Stimulated activated CD8-positive, alpha-beta memory T cell treated with anti-CD3 and anti-CD28 coated beads, Interleukin-2, amount 100 ng/mL, for 48 hours (primary cell): ENCODE data around the gene NPR2.

Experiments
- DNase-seq, 2 donors: peaks; one replicate each; pipeline ENCODE4 v3.0.0-alpha.2; 2020; ENCODE audit warnings: low read depth in 2 of 2

The NPR2 gene

DNA sequence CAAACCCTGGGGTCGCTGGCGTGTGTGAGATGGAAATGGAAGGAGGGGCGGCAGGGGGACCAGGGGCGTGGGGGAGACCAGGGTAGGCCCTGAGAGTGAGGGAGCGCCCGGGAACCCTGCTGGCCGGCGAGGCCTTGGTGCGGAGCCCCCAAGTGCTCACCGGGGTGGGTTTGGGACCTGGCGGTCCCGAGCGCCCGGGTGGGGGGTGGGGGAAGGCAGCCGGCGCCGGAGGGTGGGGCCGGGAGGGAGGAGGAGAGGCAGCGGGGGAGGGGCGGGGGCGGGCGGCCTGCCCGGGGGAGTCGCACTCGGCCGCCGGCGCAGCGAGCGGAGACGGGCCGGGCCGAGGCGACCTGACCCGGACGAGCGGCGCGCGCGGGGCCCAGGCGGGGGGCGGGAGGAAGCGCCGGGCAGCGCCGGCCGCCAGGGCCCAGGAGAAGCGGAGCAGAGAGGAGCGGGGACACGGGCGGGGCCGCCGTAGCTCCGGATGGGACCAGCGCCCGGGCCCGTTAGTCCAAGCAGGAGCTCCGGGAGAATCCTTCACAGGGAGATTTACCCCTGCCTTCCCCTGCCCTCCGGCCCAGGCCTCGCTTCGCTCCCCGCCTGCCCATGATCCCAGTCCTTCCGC lies at the start of gene NPR2:
NPR2 (plus strand) TSS at position 295 of the 625 bp plus-strand sequence. CDS start 818 bp downstream, outside the sequence.
- no peak for DNase-seq

DNA sequence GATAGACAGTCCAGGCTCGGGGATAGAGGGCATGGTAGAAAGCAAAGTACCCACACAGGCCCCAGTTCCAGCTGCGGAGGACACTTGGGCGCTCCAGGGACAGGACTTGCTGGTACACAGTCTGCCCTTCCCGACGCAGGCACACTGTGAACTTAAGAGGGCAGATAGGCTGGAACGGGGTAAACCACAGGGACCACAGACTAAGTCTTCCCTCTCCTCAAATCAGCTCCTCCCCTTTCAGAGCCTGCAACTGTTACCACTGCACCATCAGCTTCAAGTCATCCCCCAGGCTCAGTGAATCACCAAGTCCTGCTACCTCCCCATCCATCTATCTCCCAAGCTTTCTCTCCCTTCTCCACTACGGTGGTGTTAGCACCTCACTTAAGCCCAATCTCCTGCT lies 49.7 kb upstream of the NPR2 start:
- no peak for DNase-seq

DNA sequence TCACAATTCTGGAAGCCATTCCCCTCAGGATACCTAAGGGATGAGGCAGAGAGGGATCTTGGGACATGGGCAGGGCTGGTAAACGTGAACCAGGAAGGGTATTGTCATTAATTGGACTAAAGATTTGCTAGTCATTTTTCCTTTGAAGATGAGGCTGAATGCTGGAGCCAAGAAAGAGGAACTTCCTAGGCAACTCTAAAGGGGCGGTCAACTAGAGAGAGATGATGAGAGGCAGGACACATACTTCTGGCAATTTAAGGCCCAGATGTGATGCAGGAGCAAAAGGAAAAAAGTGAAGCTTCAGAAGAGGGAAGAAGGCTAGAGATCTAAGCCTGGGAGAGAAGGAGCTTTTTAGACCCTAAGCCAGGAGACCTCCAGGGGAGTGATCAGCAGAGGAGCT lies 47.9 kb upstream of the NPR2 start:
- DNase-seq: no peak

DNA sequence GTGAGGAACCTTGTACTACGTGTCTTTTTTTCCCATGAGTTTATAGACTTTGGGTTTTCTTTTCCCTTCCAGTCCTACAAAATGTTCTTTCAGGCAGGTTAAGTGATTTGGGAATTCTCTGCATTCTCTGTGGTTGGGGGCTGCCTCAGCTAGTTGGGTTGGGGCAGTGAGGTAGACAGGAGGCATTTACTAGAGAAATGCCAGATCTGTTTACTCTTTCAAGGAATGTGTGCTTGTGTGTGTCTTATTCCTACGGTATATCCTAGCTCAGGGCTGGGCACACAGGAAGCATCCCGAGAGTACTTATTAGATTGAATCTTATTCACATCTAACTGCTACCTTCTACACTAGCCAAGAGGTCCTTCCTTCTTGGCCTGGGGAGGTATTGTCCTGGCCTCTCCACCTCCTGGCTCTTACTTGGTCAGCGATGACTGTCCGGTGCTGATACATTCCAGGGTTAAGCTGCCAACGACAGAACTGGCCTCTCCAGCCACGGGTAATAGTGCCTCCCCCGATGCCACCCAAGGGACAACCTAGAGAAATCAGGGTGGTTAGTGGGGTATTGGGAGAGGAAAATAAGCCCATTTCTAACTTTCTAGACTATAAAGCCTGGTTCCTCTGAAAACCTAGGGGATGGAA lies 47.4 kb upstream of the NPR2 start:
- no peak for DNase-seq

DNA sequence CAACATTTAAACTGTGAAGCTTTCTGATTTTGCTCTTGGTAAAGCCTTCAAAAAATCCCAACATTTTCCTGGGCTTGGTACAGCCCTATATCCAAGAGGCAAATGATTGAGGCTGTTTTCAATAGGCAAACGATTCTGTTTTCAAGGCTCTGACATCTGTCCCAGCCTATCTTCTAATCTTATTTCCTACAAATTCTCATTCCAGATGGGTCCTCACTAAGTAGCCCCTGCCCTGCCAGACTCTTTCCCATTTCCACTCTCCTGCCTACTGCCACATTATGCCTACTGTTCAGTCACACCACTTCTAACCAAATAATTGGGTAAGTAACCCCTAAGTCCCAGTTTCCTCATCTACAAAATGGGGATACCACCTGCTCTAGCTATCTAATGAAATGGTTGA lies 45.8 kb upstream of the NPR2 start:
- DNase-seq: no peak

DNA sequence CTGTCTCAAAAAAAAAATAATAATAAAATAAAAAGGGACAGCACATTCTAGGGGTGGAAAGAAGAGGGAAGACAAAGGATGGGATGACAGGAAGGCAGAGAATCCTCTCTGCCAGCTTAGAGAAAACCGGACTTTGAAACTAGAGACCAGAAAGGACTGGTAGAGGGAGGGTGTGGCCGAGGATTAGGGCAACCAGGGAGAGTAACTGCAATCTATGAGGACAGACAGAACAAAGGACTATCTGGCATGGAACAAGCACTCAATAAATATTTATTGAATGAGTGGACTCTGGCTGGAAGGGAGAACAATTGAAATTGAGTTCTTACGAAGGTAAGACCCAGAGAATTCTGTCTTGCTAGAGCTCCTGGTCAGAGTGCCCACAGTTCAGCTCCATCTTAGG lies 44.8 kb upstream of the NPR2 start:
- DNase-seq: no peak

DNA sequence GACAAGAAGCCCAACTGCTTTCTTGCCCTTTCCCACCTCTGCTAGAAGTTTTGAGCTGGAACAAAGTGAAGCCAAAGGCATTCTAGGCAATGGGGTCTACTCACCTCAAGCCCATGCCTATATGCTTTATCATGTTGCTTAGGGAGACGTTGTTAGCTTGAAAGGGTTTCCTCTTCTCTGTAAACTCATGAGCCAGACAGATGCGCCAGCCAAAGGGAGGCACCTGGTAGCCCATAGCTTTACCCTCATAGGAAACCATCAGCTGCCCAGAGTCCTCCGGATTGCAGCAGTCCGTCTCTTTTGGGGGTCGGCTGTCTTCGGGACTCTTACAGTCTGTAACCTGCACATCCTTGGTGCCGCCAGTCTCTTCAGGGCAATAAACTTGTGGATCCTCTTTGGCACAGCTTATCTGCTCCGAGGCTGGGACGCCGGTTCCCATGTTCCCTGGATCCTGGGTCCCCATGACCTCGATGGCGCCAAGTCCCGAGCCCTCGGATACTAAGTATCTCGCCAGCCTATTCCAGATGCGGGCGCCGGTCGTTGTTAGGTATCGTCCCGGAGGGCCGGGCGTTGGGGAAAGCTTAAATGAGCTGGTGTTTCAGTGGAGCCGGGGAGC lies 43.0 kb upstream of the NPR2 start:
- no peak for DNase-seq

DNA sequence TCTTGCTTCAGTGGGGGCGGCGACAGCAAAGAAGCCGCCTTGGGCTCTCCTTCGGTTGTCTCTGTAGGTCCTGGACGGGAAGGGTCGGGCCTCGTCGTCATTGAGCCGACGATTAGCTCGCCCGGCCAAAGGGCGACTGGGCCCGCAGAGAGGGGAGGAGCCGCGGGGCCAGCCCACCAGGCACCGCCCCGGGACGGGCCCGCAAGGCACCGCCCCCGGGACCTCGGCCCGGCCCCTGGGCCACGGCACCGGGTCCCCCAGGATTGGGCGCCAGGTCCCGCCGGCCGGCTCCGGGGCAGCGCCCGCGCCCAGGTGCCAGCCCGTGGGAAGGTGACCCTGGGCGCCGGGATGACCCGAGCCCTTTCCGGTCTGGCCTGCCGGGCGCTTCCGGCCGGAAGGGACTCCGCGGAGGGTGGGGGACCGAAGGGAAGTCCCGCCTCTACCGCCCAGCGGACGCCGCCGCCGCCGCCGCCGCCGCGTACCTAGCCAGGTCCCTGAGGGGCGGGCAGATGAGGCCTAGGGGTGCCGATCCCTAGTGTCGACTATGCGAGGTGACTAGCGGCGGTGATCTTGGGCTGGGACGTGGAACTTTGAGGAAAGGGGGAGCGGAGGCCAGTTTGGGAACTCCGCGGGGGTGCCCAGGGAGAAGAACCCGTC lies 42.4 kb upstream of the NPR2 start, which contains the start of the genes GBA2 and RGP1:
GBA2 (minus strand) TSS at position 371 of the 657 bp plus-strand sequence. CDS start 524 bp downstream, outside the sequence.
RGP1 (plus strand) TSS at position 430 of the 657 bp plus-strand sequence. CDS start 469 bp downstream, outside the sequence.
- DNase-seq: peak; percentile 70 to 72

DNA sequence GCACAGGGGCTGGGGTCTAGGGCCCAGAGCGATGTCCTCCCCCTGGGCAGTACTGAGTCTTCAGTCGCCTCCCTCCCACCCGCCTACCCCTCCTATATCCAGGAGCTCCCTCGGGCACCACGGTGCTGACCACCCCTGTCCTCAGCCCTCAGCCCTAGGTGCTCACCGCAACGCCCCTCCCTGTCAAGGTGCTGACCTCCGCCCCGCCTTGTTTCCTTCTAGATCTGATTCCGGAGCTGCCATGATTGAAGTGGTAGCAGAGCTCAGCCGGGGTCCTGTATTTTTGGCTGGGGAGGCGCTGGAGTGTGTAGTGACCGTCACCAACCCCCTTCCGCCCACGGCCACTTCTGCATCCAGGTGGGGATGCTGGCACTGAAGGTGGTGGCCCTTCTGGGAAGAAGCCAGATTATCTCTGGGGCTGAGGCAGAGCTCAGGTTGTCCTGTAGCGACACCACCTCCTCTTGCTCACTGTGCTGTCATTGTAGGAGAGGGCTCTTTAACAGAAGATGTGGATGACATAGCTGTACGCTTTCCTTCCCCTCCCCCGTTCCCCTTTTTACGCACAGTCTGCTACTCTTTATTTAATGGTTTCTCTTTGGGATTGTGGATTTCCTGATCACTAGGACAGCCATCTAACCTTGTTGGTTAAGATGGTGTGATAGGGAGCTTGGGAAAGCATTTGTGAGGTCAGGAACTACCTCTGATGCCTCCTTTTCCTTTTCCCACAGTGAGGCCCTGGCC lies 41.7 kb upstream of the NPR2 start:
- no peak for DNase-seq

DNA sequence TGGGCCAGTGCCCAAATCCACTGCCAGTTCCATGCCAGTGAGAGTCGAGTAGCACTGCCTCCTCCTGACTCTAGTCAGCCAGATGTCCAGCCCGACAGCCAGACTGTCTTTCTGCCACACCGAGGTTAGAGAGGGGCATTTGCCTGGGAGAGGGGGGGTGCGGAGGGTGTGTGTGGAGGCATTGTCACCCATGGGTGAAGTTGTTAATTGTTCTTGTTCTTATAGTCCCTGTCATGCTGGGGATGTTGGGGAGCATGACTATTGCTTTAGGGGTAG lies 41.2 kb upstream of the NPR2 start:
- DNase-seq: no peak

DNA sequence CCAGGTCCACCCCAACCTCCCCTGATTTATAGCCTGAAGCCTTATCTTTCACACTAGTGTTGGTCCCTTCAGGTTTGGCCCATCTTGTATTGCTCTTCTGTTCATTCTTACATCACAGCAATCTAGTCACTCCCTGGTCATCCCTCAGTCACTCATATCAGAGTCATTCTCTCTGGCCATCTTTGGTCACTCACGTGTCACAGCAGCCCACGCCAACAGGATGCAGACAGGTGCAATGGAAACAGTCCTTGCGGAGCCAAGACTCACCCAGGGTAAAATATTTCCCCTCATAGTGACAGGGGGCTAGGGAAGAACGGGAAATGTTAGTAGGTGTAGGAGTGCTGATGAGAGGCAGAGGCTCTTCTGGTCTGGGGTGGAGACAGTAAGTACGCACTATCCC lies 37.9 kb upstream of the NPR2 start:
- DNase-seq: no peak

DNA sequence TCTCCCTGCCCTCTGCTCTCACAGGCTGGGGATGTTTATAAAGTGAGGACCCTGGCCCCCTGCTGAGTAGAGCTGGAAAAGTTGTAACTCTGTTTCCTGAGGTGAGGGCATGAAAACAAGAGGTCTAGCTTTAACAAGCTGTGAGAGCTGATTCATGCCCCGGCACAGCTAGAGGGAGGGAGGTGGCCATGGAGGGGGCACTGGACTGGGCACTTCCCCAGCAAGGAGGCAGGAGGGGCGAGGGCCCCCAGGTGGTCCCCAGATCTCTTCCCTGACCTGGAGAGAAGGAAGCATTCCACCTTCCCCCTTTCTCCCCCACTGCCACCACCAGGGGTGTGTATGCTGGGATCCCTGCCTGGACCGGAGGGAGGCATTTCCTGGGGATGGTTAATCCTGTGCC lies 37.1 kb upstream of the NPR2 start, which contains the start of gene MSMP:
MSMP (minus strand) TSS at position 13 of the 400 bp plus-strand sequence. CDS start 147 bp downstream, outside the sequence.
- no peak for DNase-seq

DNA sequence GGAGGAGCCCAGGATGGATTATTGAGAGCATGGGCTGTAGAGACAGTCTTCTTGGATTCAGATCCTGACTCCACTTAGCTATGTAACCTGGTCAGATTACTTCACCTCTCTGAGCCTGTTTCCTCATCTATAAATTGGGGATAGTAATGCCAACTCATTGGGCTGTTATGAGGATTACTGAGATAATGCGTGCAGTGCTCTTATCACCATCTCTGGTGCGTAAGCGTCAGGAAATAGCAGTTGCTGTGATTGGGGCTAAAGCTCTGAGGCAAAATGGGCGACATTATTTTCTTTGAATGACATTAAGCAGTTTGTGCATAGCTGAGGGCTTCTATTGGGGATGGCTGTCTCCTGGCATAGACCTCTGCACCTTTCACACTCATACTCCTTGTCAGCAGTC lies 36.3 kb upstream of the NPR2 start:
- no peak for DNase-seq

DNA sequence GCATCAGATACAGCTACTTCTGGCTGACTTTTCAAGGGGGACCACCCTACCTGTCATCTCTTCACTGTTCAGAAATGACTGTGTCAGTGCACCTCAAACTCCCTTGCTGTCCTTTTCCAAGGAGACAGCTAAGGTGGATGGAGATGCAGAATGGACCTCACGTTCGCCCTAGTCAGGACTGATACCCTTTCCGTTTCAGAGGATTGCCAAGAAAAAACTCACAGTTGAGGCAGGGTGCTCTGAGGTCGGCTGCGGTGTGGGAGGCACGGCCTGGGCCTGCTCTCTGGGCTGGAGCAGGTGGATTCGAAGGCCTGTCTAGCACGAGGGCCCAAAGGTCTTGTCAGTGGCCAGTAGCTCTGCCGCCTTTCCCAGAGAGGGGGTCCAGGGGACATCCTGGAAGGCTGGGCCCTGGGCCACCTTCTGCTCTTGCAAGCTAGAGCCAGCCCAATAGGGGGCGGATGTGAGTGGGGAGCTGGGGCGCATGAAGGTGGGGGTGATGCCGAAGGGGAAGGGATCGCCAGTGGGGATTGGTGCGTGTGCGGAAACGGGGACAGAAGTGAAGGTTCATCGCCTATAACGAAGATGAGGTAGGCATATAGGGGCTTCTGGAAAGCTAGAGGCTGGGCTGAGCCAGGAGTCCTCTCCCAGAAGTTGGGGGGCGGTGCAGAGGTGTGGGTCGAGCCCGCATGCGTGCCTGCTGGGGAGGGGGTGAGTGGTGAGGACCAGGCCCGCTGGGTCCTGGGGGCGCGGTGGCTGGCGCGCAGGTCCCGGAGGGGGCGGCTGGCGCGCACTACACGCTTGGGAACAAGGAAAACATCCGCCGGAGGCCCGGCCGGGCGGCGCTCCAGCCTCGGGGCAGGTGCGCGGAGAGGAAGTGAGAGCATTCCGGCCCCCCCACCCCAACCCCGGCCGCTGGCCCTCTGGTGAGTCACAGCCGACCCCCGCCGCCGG lies 34.8 kb upstream of the NPR2 start:
- DNase-seq: peak; percentile 75

DNA sequence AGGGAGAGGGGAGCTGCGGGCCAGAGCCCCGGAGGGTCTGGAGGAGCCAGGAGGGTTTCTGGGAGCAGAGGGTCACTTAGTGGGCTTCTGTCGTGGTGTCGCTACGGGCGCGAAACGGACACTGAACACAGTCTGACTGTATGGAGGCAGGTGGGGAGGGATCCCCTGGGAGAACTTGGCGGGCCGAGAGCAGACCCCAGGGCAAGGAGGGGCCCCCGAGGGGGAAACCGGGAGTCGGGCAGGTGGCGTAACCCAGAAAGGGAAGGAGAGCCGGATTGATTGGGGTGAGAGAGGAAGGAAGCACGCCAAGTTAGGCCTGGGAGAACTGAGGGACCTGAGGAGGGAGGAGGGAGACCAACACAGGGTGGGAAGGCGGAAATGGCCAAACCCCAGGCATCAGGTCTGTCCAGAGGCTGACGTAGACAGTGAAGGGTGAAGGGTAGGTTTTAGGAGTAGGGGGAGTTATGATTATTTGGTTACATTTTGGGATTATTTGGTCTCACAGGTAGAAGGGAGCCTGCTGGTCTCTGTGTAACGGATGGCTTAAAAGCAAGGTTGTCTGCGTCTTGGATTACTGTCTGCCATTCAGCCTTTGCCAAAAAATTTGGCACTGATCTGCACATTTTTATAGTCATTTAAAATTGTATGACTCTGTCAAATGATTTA lies 34.0 kb upstream of the NPR2 start:
- DNase-seq: no peak

DNA sequence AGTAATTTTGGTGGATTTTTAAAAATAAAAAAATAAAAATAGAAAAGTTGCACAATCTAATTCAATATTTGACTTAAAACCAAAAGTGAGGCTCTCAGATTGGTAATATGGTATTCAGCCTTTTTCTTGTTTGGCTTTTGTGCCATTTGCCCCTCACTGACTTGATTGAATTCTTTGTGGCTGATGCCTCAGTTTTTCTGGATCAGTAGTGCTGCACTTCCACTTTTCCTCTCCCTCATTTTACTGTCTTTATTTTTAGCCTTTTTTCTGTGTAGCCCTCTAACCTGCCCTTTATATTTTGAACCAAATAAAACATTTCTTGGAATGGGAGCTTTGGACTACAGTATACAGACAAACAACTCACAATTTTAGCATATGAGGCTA lies 33.5 kb upstream of the NPR2 start:
- no peak for DNase-seq

DNA sequence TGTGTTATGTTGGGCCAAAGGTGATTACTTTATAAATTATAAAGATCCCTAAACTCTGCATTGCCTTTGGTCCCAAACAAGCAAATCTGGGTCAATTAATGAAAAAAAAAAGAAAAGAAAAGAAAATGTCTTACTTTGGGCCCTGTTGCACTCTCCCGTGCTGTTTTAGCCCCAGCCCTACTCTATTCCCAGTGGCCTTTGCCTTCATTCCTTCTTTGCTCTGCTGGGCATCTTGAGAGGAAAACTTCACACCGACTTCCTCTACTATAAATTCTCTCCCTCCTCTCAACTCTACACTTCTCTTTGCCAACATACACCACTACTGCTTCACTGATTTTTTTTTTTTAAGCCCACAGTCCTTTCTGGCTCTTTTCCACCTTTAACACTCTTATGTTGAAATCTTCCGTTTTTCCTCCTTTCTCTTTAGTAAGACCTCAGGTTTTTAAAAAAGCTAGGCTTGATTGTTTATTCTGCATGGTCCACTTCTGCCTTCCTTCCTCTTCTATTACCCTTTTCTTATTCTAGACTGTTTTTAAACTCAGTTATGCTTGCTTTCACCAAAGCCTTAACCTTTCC lies 32.8 kb upstream of the NPR2 start:
- DNase-seq: no peak

DNA sequence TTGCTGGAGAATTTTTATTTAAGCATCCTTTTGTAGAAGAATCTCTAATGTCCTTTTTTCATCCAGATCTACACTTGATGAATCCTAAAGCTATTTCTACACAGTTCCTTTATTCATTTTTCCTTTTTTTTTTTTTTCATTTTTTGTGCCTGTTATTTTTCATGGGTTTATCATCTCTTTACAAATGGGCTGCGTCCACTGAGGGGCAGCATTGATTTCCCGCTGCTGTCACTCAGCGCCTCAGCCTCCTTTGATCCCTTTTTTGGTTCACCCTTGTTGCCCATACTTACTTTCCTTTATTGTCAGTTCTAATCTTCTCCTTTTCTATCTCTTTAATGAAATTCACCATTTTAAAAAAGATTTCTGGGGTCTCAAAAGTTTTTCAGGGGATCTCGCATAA lies 31.6 kb upstream of the NPR2 start:
- no peak for DNase-seq

DNA sequence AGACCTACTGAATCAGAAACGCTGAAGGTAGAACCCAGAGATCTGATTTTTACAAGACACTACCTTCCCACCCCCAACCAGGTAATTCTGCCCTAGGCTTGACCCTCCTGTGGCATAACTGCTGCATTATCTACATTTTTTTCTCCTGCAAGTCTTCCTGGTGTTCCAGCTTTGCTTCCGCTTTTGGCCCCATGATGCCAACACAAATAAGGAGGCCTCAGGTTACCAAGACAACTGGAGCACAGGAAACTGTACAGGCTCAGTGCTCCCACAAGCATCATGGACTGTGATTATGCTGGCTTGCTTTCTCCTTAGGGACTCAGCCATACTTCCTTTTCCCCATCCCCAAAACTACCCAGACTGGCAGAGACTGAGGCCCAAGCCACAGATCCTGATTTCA lies 30.7 kb upstream of the NPR2 start:
- no peak for DNase-seq

DNA sequence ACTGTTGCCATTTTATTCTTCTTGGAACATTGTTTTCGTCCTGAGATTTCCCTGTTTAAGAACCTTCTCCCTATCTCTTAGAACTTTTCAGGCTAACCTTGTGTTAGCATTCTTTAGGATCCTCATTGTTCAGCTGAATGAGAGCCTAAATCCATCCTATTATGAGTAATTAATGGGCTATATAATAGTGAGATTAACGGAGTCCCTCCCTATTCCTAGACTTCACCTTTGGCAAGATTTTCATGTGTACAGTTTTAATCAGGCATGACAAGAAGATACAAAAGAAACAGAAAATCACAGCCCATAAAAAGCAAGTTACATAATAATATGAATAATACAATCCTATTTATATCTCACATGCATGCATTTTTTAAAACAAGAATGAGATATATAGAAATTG lies 28.2 kb upstream of the NPR2 start:
- DNase-seq: no peak
